Liver (tissue), 9 donors: Measurements from ENCODE around the gene ALK. TPM values are rescaled to one million over a fixed set of nuclear protein-coding genes. Genes with fewer than 3 reads are reported as not detected.

Experiments
- DNase-seq: peaks from one replicate; pipeline ENCODE4 v3.0.0-alpha.2; 2017; ENCODE audit warnings: low spot score
- H3K27ac ChIP-seq, 2 donors: one replicate each; pipeline ENCODE4 v1.7.0; 2013; ENCODE audit warnings: inconsistent platforms in 2 of 2, low read length in 2 of 2, control low read depth in 1 of 2, low read depth in 1 of 2, mild to moderate bottlenecking in 1 of 2
- H3K27me3 ChIP-seq, 4 donors: one replicate each; pipeline versions ENCODE4 v1.6.1 to v1.7.0; 2013; ENCODE audit warnings: low read length in 3 of 4, inconsistent platforms in 1 of 4, mild to moderate bottlenecking in 1 of 4, moderate library complexity in 1 of 4; ENCODE audit not compliant: control insufficient read depth in 4 of 4, insufficient read depth in 4 of 4
- H3K36me3 ChIP-seq, 4 donors: one replicate each; pipeline versions ENCODE4 v1.6.1 to v1.7.0; 2013; ENCODE audit warnings: low read length in 3 of 4, mild to moderate bottlenecking in 3 of 4, low read depth in 1 of 4, moderate library complexity in 1 of 4; ENCODE audit not compliant: control insufficient read depth in 4 of 4, insufficient read depth in 3 of 4
- H3K4me1 ChIP-seq, 4 donors: one replicate each; pipeline versions ENCODE4 v1.6.1 to v1.7.0; 2013; ENCODE audit warnings: low read length in 3 of 4, mild to moderate bottlenecking in 3 of 4, moderate library complexity in 1 of 4; ENCODE audit not compliant: control insufficient read depth in 4 of 4, insufficient read depth in 4 of 4
- H3K4me3 ChIP-seq, 3 donors: one replicate each; pipeline versions ENCODE4 v1.6.1 to v1.7.0; 2013; ENCODE audit warnings: low read length in 3 of 3, control low read depth in 1 of 3, low read depth in 1 of 3, mild to moderate bottlenecking in 1 of 3
- H3K9ac ChIP-seq, 2 donors: one replicate each; pipeline ENCODE4 v1.7.0; 2013; ENCODE audit warnings: low read length in 2 of 2, mild to moderate bottlenecking in 2 of 2, moderate library complexity in 2 of 2, control low read depth in 1 of 2, low read depth in 1 of 2
- H3K9me3 ChIP-seq, 4 donors: one replicate each; pipeline versions ENCODE4 v1.6.1 to v1.7.0; 2013; ENCODE audit warnings: low read length in 3 of 4; ENCODE audit not compliant: control insufficient read depth in 4 of 4
- ATF3 ChIP-seq: IDR thresholded peaks from 2 replicates; pipeline ENCODE4 v1.6.1; 2016; ENCODE audit warnings: antibody characterized with exemption
- CTCF ChIP-seq: fragments of 150-350 bp; IDR thresholded peaks from 2 replicates; pipeline ENCODE4 v1.5.1; 2017; ENCODE audit warnings: improper control_type of control experiment, low read depth, low read length; ENCODE audit not compliant: missing input control
- FOXA1 ChIP-seq: IDR thresholded peaks from 2 replicates; pipeline ENCODE4 v1.6.1; 2016; ENCODE audit warnings: antibody characterized with exemption
- FOXA2 ChIP-seq: IDR thresholded peaks from 2 replicates; pipeline ENCODE4 v1.6.1; 2016; ENCODE audit warnings: antibody characterized with exemption
- GABPA ChIP-seq, 2 donors: IDR thresholded peaks in 1 of 2; conservative IDR thresholded peaks in 1 of 2; 2 replicates each; pipeline ENCODE4 v1.6.1; 2016; ENCODE audit warnings: antibody characterized with exemption in 2 of 2, mild to moderate bottlenecking in 1 of 2, moderate library complexity in 1 of 2
- HNF4G ChIP-seq: IDR thresholded peaks from 2 replicates; pipeline ENCODE4 v1.6.1; 2016; ENCODE audit warnings: antibody characterized with exemption
- JUND ChIP-seq, 2 donors: IDR thresholded peaks; 2 replicates each; pipeline ENCODE4 v1.6.1; 2016; ENCODE audit warnings: antibody characterized with exemption in 2 of 2
- NR2F2 ChIP-seq: IDR thresholded peaks from 2 replicates; pipeline ENCODE4 v1.6.1; 2016; ENCODE audit warnings: antibody characterized with exemption
- RAD21 ChIP-seq, 2 donors: IDR thresholded peaks; 2 replicates each; pipeline ENCODE4 v1.6.1; 2016; ENCODE audit warnings: antibody characterized with exemption in 2 of 2, mild to moderate bottlenecking in 2 of 2
- RXRA ChIP-seq, 2 donors: IDR thresholded peaks; 2 replicates each; pipeline ENCODE4 v1.6.1; 2017 to 2018; ENCODE audit warnings: antibody characterized with exemption in 2 of 2, mild to moderate bottlenecking in 1 of 2
- TAF1 ChIP-seq: conservative IDR thresholded peaks from 2 replicates; pipeline ENCODE4 v1.6.1; 2016; ENCODE audit warnings: antibody characterized with exemption, mild to moderate bottlenecking
- YY1 ChIP-seq: IDR thresholded peaks from 2 replicates; pipeline ENCODE4 v1.6.1; 2016; ENCODE audit warnings: antibody characterized with exemption, mild to moderate bottlenecking
- WGBS: extraction: QIAGEN DNeasy Blood & Tissue Kit; methylation state at CpG from one replicate; pipeline ENCODE4 v1.1.7; 2013; 5-methylcytosine and 5-hydroxymethylcytosine counted together
- polyA plus RNA-seq, 2 donors: library from polyadenylated mRNA; stranded (reverse) in 1 of 2; unstranded in 1 of 2; fragments of 200-250 nt in 1 of 2; fragments of >200 nt in 1 of 2; fragmentation: Nextera tagmentation in 1 of 2; extraction: Ambion mirVana in 1 of 2; gene quantifications; one replicate each; pipeline versions ENCODE4 v1.2.1 to v1.2.3, GENCODE V29; 2013 to 2015
- total RNA-seq, 2 donors: library from RNA; depleted of rRNA; stranded (reverse); fragments of >200 nt; gene quantifications; one replicate each; pipeline ENCODE4 v1.2.3, GENCODE V29; 2014
- TF ChIP-seq, protein P1 (sequence below): IDR thresholded peaks from 2 replicates; pipeline ENCODE4 v1.6.1; 2016; ENCODE audit warnings: antibody characterized with exemption, mild to moderate bottlenecking
- donor health status: healthy.
- donor health status: healthy.
- donor health status: healthy.
- donor health status: healthy.
- donor health status: healthy.

Gene ALK
- total and polyA plus RNA-seq, 4 donors = under 0.01 TPM; not detected in 3

- Histone ChIP-seq H3K36me3 (no peaks in the 10 kb centered on the region), H3K4me1 (no peaks in the 10 kb centered on the region), H3K9ac (no peak overlapping the region), H3K9me3 (no peaks in the 10 kb centered on the region), H3K4me3 (no peak overlapping the region), H3K27me3 (peaks cover 0 to 3% (median 0%) of the 10 kb centered on the region in 4 donors), H3K27ac (no peak overlapping the region)
- TF ChIP-seq, protein P1, sequence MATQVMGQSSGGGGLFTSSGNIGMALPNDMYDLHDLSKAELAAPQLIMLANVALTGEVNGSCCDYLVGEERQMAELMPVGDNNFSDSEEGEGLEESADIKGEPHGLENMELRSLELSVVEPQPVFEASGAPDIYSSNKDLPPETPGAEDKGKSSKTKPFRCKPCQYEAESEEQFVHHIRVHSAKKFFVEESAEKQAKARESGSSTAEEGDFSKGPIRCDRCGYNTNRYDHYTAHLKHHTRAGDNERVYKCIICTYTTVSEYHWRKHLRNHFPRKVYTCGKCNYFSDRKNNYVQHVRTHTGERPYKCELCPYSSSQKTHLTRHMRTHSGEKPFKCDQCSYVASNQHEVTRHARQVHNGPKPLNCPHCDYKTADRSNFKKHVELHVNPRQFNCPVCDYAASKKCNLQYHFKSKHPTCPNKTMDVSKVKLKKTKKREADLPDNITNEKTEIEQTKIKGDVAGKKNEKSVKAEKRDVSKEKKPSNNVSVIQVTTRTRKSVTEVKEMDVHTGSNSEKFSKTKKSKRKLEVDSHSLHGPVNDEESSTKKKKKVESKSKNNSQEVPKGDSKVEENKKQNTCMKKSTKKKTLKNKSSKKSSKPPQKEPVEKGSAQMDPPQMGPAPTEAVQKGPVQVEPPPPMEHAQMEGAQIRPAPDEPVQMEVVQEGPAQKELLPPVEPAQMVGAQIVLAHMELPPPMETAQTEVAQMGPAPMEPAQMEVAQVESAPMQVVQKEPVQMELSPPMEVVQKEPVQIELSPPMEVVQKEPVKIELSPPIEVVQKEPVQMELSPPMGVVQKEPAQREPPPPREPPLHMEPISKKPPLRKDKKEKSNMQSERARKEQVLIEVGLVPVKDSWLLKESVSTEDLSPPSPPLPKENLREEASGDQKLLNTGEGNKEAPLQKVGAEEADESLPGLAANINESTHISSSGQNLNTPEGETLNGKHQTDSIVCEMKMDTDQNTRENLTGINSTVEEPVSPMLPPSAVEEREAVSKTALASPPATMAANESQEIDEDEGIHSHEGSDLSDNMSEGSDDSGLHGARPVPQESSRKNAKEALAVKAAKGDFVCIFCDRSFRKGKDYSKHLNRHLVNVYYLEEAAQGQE = peak; percentile 99
- no peak for TF ChIP-seq NR2F2
- WGBS = 13% methylated on average over 5 of the region's 5 CpGs
- no peak for DNase-seq
Observed at GRCh38 chr2:29293830-29294438, 627.5 kb downstream of the ALK start.

DNA sequence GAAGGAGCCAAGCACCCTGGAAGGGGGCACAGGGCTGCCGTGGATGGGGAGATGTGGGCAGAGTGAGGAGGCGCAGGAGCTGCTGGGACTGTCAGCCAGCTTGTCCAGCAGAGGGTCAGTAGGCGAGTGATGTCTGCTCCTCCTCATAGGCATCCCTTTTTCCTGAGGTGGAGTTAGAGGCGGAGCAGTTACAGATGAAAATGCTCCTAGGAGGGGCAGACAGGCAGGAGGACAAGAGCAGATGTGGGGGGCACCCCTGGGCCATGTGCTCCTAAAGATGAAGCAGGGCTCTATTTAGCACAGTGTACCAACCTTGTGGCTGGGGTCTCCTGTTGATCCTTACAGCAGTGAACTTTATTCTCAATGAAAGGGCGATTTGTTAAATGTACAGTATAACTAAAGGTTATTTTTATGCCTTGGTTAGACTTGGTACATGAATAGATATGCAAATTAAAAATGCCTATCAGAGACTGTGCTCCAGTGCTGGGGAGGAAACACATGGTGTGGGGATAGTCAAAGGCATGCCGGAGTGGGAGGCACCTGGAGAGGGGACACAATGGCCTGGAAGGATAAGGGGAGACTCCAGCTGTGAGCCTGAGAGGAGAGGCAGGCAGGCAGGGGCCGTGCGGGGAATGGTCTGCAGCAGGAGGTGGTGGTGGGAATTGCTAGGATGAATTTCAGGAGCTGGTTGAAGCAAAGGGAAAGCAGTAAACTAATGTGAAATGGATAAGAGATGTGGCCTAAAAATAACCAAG, 630.9 kb downstream of the ALK start:
- DNase-seq = no peak
- no peak overlapping the region for H3K27ac ChIP-seq
- no peaks in the 10 kb centered on the region for H3K36me3 ChIP-seq
- no peak overlapping the region for H3K4me3 ChIP-seq
- no peaks in the 10 kb centered on the region for H3K9me3 ChIP-seq
- WGBS = 53% methylated on average over 8 of the region's 8 CpGs
- no peak for TF ChIP-seq FOXA1
- no peak for TF ChIP-seq NR2F2
- TF ChIP-seq YY1 = no peak
- TF ChIP-seq ATF3 = no peak
- no peak for TF ChIP-seq CTCF
- TF ChIP-seq HNF4G = no peak
- TF ChIP-seq, protein P1 = no peak
- TF ChIP-seq RXRA (IDR thresholded peaks at IDR 0.05) = no peak
- TF ChIP-seq TAF1 = no peak
- no peak for TF ChIP-seq GABPA (IDR thresholded peaks at IDR 0.05 in 1 of 2, conservative IDR thresholded peaks at IDR 0.05 in 1 of 2)
- TF ChIP-seq FOXA2 = no peak
- no peak for TF ChIP-seq RAD21 (IDR thresholded peaks at IDR 0.05)
- no peak for TF ChIP-seq JUND (IDR thresholded peaks at IDR 0.05)
- peaks cover 0 to 4% (median 0%) of the 10 kb centered on the region in 4 donors for H3K27me3 ChIP-seq
- no peak overlapping the region for H3K9ac ChIP-seq
- H3K4me1 ChIP-seq = no peaks in the 10 kb centered on the region
